HG03175 (cell line): ENCODE data around the gene TGDS.
"Not testable (repeated sequence)": the region's sequence is repeated elsewhere in the genome, so short reads cannot be mapped to it uniquely, and the experiment has no call there.

Experiments used
- ATAC-seq: cut with Tn5 transposase; IDR thresholded peaks from one replicate; pipeline ENCODE4 v1.9.1; 2021; ENCODE audit warnings: mild to moderate bottlenecking, moderate library complexity; ENCODE audit not compliant: unreplicated experiment

Gene TGDS, protein sequence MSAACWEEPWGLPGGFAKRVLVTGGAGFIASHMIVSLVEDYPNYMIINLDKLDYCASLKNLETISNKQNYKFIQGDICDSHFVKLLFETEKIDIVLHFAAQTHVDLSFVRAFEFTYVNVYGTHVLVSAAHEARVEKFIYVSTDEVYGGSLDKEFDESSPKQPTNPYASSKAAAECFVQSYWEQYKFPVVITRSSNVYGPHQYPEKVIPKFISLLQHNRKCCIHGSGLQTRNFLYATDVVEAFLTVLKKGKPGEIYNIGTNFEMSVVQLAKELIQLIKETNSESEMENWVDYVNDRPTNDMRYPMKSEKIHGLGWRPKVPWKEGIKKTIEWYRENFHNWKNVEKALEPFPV

DNA sequence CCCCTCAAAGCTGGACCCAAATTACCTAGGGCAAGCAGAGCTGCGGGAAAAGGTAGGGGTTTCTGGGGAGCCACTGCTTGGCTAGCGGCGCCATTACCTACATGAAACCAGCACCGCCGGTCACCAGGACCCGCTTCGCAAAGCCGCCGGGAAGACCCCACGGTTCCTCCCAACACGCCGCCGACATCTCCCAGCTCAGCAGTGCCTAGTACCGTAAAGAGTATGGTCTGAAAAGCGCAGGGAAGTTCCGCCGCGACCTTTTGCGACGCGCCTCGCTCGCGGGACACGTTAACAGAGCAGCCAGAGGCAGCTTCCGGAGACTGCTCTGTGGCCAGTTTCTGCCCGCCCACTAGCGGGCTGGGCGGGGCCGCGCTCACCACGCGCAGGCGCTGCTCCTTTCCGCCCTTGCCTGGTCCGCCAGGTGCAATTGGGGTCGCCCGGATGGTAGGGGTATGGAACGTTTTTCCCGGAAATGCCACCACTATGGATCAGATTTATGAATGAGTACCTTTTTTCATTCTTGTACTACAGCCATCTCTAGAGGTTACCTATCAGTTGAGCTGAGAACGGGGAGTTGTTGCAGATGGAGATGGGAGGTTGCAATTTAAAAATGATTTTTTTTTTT is at the start of gene TGDS:
TGDS (minus strand) TSS at position 203 of the 625 bp plus-strand sequence; CDS start at position 187, 16 bp downstream.
- peak; percentile 98 for ATAC-seq

DNA sequence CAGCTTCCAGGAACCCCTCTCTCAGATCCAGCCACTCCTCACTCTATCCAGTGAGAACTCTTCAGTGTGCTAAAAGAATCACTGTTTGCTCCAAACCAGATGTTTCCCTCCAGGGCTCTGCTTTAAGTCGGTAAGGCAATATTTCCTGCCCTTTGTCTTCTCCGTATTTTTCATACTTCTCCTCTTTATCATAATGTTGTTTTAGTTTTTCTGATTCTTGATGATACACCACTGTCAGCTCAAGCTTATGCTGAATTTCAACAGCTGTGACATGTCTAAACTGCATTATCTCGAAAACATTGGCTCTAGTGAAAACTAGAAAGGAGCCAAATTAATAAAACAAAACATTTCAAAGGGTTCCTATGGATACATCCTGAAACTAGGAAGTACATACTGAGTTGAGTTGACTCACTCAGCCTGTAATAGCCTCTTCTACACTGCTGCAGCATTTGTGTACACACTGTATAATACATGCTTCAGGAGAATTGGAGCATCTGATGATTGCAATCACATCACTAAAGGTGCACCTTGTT is 45.5 kb upstream of the TGDS start:
- no peak for ATAC-seq

DNA sequence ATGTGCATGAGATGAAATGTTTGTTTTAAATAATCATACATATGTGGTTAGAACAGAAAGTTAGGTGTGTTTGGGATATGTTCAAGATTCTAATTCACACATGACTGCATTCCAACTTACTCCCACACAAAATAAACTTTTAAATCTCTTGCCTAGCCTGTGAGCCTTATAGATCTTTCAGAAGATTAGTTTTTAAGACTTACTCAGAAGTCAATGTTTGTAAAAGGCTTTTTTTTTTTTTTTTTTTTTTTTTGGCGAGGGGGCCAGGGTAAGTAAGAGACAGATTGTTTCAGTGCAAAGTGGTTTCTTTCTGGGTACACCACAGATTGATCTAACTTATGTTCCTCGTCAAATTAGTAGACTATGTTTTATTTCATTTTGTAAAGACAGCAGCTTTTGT is 44.8 kb upstream of the TGDS start:
- ATAC-seq = no peak

DNA sequence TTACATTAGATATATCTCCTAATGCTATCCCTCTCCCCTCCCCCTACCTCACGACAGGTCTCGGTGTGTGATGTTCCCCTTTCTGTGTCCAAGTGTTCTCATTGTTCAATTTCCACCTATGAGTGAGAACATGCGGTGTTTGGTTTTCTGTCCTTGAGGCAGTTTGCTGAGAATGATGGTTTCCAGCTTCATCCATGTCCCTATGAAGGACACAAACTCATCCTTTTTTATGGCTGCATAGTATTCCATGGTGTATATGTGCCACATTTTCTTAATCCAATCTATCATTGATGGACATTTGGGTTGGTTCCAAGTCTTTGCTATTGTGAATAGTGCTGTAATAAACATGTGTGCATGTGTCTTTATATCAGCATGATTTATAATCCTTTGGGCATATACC is 41.7 kb upstream of the TGDS start:
- not testable (repeated sequence) for ATAC-seq

DNA sequence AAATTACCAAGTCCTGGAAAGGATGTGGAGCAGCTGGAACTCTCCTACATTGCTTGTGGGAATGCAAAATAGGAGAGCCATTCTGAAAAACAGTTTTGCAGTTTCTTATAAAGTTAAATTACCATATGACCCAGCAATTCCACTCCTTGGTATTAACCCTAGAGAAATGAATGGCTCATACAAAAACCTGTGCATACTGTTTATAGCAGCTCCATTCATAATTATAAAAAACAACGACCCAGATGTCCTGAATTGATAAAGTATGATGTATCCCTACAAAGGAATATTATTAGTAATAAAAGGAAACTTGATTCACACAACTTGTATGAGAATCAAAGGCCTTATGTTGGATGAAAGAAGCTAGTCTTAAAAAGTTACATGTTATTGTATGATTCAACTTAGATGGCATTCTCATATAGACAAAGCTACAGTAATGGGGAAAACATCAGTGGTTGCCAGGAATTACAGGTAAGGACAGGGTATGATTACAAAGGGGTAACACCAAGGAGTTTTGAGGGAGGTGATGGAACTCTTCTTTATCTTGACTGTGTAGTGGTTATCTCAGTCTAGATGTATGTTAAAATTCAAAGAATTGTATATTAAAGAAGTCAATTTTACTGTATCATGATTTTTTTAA is 41.1 kb upstream of the TGDS start:
- no peak for ATAC-seq

DNA sequence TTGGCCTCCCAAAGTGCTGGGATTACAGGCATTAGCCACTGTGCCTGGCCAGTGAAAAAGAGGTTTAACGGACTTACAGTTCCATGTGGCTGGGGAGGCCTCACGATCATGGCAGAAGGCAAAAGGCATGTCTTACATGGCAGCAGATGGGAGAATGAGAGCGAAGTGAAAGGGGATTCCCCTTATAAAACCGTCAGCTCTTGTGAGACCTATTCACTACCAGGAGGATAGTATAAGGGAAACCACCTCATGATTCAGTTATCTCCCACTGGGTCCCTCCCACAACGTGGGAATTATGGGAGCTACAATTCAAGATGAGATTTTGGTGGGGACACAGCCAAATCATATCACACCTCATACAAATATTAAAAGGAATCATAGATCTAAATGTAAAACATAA is 40.1 kb upstream of the TGDS start:
- ATAC-seq = not testable (repeated sequence)

DNA sequence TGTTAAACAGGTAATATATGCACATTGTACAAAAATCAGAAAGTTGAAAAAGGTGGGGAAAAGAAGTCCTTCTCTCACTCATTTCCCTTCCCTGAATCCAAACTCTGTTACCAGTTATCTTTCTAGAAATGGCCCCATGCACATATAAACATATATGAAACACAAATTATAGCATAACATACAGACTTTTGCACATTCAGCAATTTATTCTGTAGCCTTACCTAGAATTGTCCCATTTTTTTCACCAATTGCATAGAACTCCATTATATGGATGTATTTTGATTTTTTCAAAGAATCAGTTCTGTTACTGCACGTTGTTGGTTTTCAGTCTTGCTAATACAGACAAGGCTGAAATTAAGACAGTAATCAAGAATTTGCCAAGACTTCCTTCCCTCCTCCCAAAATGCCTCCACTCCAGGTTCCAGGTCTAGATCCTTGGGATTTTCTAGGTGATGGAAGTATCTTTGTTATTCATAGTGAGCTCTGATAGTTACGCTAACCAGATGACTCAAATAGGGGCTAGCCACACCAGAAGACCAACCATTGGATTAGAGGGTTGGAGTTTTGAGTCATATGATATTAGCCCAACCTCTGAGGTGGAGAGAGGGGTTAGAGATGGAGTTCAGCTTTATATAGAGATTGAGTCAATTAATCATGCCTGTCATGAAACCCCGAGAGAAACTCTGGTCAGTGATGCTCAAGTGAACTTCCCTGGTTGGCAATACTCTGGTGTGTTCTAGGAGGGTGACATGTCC is 36.5 kb upstream of the TGDS start:
- no peak for ATAC-seq

DNA sequence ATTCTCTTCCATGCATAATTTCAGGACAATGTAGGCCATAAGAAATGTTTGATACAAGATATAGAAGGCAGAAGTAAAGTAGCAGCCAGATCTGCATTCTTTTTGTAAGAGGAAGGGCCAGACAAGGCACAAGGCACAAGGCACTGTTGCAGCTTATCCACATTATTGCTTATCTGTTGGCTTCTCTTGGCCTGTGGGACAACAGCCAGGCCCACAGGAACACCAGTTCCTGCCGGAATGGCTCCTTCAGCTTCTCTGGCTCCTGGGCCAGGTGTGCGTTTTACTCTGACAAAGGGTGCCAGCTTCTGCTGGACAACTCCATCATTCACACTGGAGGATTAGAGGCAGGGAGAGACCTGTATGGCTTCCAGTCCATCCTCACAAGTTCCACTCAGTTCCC is 34.9 kb upstream of the TGDS start:
- no peak for ATAC-seq

DNA sequence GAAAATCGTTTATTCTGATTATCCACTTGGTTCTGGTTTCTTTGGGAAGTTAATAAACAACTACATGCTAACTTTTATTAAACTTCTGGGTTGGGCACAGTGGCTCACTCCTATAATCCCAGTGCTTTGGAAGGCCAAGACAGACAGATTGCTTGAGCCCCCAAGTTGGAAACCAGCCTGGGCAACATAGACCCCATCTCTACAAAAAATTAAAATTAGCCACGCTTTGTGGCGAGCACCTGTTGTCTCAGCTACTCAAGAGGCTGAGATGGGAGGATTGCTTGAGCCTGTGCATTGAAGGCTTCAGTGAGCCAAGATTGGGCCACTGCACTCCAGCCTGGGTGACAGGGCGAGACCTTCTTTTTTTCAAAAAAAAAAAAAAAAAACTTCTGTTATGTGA is 27.4 kb upstream of the TGDS start:
- no peak for ATAC-seq

DNA sequence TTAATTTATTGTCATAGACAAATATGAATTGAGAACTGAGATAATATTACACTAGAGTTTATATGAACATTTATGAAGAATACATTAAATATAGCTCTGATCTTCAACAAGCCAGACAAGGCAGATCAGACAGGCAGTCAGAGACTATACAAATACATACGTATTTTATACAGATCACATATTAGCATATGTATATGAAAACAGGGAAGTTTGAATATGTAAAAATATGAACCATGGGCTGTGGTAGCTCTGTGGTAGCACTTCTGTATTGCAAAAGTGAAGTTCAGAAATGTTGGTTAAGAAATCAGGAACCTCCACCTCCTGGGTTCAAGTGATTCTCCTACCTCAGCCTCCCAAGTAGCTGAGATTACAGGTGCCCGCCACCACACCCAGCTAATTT is 26.4 kb upstream of the TGDS start:
- ATAC-seq = no peak

DNA sequence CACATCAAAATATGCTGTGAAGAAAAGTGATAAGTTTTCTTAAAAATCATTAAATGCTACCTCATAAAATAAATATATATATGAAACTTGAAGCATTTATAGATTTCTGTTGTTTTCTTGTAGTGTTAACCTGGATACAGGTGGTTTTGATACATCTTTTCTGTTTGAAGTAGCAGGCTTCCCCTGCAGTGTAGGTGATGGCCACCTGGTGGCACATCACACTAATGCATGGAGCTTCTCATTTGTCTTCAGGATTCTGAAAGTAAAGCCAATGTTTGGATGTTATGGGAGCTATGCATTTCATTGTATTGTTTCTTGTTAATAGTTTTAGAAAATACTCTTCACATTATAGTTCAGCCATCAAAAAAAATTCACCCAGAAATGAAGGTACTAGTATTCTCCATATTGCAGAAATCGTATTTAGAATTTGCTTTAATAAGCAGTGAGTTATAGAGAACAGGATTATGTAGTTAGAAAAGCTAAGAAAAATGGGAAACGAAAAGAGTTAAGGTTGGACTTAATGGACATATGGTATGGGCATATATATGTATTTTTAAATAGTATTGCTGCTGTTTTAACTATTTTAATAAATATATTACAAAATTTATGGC is 24.4 kb upstream of the TGDS start:
- peak; percentile 90 for ATAC-seq

DNA sequence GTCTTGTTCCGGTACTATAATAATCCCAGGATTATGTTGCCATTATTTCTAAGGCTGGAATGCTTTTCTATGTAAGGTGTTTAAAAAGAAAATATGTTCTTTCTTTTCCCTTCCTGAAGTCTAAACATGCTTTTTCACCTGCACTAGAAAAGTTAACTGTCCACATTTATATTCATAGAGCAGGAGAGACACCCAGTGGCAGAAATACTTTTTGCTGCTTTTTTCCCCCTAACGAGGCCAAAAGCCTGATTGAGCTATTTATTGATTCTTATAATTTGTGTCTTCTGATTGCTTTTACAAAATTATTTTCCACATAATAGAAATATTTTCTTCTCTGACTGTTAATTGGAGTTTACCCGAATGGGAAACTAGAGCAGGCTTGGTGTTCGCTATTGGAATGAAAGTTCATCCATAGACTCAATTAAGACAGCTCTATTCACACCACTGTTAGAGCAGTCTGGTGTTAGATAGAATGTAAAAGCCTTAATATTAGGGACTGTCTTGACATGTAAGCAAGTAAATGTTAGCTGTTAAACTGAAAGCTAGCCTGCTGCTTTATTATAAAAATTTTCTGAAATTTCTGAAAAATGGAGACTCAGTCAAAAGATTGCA is 21.5 kb upstream of the TGDS start:
- ATAC-seq = peak; percentile 35

DNA sequence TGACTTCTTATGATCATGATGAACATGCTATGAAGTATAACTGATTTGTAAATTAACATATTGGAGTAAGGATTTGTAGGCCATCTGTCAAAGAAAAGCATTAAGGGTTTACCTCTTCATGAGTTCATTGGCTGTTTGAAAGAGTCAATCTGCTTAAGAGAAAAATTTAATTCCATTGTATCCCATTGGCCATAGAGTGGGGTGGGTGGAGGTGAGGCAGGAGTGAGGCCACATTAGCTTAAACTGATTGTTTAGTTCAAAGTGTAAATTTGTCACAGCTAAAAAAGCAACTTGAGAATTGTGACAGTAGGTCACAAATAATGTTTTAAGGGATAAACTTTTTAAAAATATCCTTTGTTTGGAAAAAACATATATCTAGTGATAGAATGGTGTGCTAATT is 17.1 kb upstream of the TGDS start:
- ATAC-seq = no peak

DNA sequence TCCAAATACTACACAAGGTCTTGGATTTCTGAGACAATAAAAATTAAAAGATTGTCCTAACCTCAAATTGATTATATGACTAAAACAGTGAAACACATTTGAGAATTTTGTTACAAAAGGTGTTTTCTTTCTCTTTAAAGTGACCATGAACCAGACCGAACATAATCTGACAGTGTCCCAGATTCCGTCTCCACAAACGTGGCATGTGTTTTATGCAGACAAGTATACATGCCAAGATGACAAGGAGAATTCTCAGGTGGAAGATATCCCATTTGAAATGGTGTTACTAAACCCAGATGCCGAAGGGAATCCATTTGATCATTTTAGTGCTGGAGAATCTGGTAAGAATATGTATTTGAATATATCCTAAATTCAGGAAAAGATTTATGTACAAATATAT is 16.1 kb upstream of the TGDS start:
- no peak for ATAC-seq

DNA sequence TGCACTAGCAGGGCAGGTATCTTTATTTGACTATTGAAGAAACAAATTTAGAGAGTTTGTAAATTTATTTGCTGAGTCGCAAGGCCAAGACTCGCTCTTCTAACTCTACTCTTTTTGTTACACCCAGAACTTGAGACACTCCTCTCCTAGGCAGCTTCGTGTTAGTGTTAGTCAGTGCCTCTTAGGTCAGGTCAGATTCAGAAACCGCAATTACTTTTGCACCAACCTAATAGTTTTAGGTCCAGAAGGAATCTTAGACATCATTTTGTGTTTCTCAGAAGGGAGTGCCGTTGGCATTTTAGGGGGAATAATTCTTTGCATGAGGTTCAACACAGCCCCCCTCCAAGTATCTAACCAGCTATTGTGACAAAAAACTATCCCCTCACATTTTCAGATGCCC is 14.5 kb upstream of the TGDS start:
- ATAC-seq = no peak

DNA sequence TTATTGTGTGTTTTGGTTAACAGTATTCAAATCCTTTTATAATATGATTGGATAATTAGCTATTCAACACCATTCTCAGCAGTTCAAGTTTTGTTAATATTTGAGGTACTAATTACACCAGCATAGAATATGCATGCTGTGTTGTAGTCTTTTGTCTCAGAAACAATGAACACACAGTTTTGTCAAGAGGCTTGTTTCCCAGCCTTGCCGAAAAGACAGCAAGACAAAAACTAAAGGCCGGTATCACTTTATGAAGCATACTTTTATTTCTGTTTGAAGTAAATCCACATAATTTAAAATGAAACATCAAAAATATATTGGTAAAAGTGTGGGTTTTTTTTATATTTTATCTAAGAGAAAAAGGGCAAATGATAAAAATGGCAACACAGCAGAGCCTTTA is 13.2 kb upstream of the TGDS start:
- no peak for ATAC-seq

DNA sequence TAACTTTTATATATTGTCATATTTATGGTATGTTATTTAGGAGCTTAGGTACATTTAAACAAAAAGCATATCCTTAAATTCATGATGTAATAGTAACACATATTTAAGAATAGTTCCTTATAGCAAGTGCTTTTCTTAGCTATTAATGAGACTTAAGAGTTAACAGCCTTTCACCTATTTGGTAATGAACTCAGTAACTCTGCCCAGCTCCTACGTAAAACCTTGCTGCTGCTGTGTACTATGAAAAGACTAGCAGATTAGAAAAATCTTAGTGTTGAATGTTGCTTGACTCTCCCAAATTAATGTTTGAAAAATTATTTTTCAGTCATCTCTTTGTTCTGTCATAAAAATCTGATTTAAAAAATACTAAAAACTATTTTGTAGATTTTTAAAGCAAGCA is 12.6 kb upstream of the TGDS start:
- no peak for ATAC-seq

DNA sequence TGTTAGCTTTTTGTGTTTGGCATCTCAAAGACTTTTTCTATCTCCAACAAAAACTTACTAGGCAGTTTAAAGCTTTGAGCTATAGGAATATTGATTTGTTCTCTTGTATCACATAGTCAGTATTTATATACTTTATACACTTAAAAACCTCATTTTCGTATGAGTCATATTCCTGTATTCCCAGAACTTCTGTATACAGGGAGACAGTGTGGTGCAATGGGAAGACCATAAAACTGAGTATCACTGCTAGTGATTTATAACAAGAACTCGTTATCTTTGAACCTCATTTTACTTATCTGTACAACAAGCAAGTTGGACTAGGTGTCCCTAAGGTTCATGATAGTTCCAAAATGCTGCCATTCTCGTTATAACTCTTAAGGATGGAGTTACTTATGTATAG is 12.0 kb upstream of the TGDS start:
- no peak for ATAC-seq

DNA sequence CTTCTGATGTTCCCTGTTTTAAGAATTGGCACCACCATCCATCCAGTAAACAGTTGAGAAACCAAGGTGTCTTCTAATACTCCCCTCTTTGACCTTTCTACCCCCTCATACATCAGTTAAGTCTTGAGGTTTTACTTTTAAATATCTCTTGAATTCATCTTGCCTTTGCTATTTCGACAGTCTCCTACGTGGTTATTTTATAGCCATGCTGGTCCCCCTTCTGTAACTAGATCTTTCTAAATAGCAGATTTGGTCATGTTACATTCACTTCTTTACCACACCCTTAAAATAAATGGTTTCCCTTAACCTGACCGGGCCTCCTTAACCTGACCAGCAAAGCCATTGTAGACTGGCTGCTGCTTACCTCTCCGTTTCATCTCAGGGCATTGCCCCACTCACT is 11.1 kb upstream of the TGDS start:
- ATAC-seq = no peak

DNA sequence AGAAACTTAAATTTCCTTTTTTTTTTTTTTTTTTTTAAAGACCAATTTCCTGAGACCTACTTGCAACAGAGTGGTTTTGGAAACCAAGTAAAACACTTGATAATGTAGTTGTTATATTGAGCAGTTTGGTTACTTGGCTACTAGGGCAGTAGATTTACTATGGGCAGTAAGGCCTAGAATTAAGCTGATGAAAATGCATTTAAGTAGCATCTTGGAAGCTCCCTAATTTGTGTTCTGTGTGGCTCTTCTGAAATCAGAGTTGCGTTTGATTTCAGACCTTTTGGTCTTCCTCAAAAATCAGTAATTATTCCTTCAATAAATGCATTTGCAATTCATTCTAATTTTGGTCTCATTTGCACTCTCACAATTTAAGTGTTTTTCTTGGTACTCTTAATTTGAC is 6.5 kb upstream of the TGDS start:
- no peak for ATAC-seq
